GM12801 (cell line): ENCODE measurements around the gene PTPRJ.

Source experiments
- TF ChIP-seq, protein P1 (sequence below): IDR thresholded peaks from one replicate; pipeline ENCODE4 v1.5.1; 2011; ENCODE audit warnings: control low read depth; ENCODE audit not compliant: insufficient read length; ENCODE audit errors: extremely low read depth

Gene PTPRJ

DNA sequence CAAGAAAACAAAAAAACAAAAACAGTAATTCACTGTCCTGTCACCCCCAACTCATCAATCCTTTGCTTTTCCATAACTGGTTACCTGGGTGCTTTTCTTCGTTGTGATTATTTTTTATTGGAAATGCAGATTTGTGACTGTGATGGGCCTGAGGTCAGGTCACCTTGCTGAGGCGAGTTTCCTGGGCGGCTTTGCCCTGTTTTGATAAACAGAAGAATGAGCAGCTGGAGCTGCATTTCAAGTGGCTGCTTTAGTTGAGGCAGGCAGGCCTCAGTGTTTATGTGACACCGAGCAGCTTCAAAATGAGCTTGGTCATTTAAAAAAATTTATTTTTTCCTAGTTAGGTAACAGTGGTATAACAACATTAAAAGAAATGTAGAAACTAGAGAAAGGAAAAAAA, 22.2 kb downstream of the PTPRJ start:
- TF ChIP-seq, protein P1, sequence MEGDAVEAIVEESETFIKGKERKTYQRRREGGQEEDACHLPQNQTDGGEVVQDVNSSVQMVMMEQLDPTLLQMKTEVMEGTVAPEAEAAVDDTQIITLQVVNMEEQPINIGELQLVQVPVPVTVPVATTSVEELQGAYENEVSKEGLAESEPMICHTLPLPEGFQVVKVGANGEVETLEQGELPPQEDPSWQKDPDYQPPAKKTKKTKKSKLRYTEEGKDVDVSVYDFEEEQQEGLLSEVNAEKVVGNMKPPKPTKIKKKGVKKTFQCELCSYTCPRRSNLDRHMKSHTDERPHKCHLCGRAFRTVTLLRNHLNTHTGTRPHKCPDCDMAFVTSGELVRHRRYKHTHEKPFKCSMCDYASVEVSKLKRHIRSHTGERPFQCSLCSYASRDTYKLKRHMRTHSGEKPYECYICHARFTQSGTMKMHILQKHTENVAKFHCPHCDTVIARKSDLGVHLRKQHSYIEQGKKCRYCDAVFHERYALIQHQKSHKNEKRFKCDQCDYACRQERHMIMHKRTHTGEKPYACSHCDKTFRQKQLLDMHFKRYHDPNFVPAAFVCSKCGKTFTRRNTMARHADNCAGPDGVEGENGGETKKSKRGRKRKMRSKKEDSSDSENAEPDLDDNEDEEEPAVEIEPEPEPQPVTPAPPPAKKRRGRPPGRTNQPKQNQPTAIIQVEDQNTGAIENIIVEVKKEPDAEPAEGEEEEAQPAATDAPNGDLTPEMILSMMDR, result no peak

DNA sequence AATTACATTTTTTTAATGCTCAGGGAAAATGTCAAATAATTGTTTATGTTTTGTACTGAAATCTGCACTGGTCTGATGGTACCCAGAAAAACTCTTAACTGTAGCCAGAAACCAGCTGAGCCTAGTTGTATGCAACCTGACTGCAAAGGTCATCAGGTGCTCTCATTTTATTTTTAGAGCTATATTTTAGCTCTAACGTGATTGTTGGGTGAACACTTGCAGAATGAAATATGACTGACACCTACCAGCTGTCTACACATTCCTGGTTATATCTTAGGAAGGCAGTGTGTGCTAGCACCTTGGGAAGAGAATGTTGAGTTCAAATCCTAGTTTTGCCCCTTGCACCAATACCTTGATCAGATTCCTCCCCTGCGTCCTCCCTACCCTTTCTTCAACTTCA, 23.6 kb downstream of the PTPRJ start:
- TF ChIP-seq, protein P1, result no peak

- TF ChIP-seq, protein P1, result no peak
These were observed 24.1 kb downstream of the PTPRJ start for GRCh38 chr11:48004456-48004855.

DNA sequence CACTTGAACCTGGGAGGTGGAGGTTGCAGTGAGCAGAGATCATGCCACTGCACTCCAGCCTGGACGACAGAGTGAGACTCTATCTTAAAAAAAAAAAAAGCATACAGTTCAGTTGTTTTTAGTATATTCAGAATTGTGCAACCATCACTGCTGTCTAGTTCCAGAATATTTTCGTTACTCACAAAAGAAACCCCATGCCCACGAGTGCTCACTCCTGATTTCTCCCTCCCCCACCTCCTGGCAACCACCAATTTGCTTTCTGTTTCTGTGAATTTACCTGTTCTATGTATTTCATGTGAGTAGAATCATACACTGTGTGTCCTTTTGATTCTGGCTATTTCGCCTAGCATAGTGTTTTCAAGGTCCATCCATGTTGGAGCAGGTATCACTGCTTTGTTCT, 24.8 kb downstream of the PTPRJ start:
- TF ChIP-seq, protein P1, result no peak

DNA sequence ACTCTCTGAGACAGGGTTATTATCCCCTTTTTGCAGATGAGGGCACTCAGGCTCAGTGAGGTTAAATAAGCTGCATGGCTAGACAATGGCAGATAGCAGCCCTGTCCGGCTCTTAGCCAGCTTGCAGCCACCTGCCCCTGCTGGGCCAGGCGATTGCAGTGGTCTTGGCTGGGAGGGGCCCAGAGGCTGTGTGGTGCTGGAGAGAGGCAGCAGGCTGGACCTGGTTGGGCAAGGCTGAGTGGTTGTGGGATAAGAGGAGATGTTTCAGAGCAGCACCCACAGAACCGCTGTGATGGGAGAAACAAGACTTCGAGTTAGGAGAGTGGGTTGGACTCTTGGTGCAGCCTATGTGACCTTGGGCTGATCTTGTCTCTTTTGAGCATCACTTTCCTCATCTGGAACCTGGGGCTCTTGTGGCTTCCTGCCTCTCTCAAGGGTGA, 25.5 kb downstream of the PTPRJ start:
- TF ChIP-seq, protein P1, result no peak

DNA sequence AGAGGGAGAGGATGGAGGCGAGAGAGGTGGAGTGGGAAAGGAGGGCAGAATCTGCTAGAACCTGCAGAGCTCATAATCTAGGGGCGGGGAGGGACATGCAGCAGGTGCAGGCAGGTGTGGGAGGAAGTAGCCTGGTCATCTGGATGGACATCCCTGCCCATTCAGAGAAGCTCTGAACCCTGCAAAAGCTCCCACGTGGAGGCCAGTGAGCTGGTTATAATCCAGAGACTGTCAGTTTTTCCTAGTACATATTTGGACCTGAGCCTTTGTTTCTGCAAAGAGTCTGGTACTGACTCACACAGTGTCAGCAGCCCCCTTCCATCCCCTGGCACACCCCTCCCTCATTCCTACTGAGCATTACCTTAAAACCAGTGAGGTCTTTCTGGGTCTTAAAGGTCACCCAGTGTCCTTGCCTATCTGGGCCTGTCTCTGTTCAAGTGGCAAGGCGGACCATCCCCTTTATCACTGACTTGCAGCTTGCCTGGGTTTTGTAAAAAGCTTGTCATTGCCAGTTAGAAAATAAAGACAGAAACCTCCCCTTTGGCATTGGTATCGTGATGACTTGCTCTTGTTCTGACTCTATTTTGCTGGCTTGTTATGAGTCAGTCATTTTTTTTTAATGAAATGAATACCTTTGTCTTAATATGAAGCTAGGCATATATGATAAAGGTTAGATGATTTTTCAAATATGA, 26.1 kb downstream of the PTPRJ start:
- TF ChIP-seq, protein P1, result no peak

GRCh38 chr11:48007677-48008076, 27.3 kb downstream of the PTPRJ start:
- TF ChIP-seq, protein P1, result no peak
